ENCODE measurements around the gene ADAMTSL4. TPM values are rescaled to one million over a fixed set of nuclear protein-coding genes. Genes with fewer than 3 reads are reported as not detected.
A peak's percentile ranks its signal among the peaks of the same experiment; 100 is the strongest.

Gene ADAMTSL4
- polyA plus RNA-seq, 1 of the 3 experiments (the other 2 are of a cell fraction) = 3.4 TPM

GRCh38 chr1:150528196-150528595 is 21.0 kb upstream of the ADAMTSL4 start:
- Histone ChIP-seq H3K9me2 (no peaks in the 10 kb centered on the region), H3K27me3 (ENCODE audit: insufficient read depth) (no peaks in the 10 kb centered on the region), H3K4me1 (ENCODE audit: control insufficient read depth in 1 of 2, insufficient read depth in 2 of 2, low read depth in 1 of 2, low read length in 1 of 2) (peaks cover 4 to 5% of the 10 kb centered on the region in 2 experiments; a peak in 1 of 4 replicates), H3K79me2 (ENCODE audit: insufficient read depth) (no peaks in the 10 kb centered on the region), H4K20me1 (ENCODE audit: insufficient read depth) (no peaks in the 10 kb centered on the region), H3K9ac (peak overlapping the region; percentile 46; the same call in 1 of the 2 replicates), H3K27ac (ENCODE audit: low read depth in 2 of 2, low read length in 1 of 2) (peak overlapping the region in 1 of 2 experiments; percentile 65; a peak in 2 of 4 replicates), H3F3A (replicated peaks; ENCODE audit: insufficient read depth) (peaks cover 13% of the 10 kb centered on the region), H3K4me3 (ENCODE audit: low read depth in 2 of 2, low read length in 1 of 2) (no peak overlapping the region), H3K4me2 (no peak overlapping the region), H2AFZ (ENCODE audit: low read depth) (peak overlapping the region; percentile 68), H3K9me3 (no peaks in the 10 kb centered on the region), H3K36me3 (replicated peaks in 1 of 2; ENCODE audit: control insufficient read depth in 1 of 2, insufficient read depth in 2 of 2, low read length in 1 of 2) (no peaks in the 10 kb centered on the region)
- POLR2A ChIA-PET = no interaction called here
- CTCF ChIA-PET = interaction anchor here (1.6 to 2.8 kb wide), 3 partner anchors 10 to 33 kb away, joined by 4 to 12 read pairs (median 5); no protein-coding TSS in a partner anchor
- DNase-seq = no peak
- TF ChIP-seq GATA2 (CRISPR knock-in tag; IDR thresholded peaks at IDR 0.05) (no peak), EZH2phosphoT487 (IDR thresholded peaks at IDR 0.05; ENCODE audit: borderline replicate concordance, low read depth) (no peak), FOSL2 (IDR thresholded peaks at IDR 0.05; ENCODE audit: borderline replicate concordance, low read depth) (no peak), SIN3A (IDR thresholded peaks at IDR 0.05; ENCODE audit: borderline replicate concordance, low read depth, low read length) (no peak), RFX5 (IDR thresholded peaks at IDR 0.05; ENCODE audit: low read length) (no peak), CHD2 (IDR thresholded peaks at IDR 0.05; ENCODE audit: low read length, partially characterized antibody) (no peak)
- TF ChIP-seq, protein P1, sequence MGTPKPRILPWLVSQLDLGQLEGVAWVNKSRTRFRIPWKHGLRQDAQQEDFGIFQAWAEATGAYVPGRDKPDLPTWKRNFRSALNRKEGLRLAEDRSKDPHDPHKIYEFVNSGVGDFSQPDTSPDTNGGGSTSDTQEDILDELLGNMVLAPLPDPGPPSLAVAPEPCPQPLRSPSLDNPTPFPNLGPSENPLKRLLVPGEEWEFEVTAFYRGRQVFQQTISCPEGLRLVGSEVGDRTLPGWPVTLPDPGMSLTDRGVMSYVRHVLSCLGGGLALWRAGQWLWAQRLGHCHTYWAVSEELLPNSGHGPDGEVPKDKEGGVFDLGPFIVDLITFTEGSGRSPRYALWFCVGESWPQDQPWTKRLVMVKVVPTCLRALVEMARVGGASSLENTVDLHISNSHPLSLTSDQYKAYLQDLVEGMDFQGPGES (IDR thresholded peaks at IDR 0.05; ENCODE audit: low read depth, low read length) = no peak
- WGBS (ENCODE audit: low lambda C conversion rate) = 71% methylated on average over 1 of the region's 1 CpG

GRCh38 chr1:150529017-150529416 is 20.2 kb upstream of the ADAMTSL4 start:
- POLR2A ChIA-PET = interaction anchor here (0.6 kb wide), 1 partner anchor 14 kb away, joined by 3 read pairs; the partner anchor contains the start of gene FALEC

More at GRCh38 chr1:150529017-150529416, 20.2 kb upstream of the ADAMTSL4 start:
- Histone ChIP-seq H3K4me2 (no peak overlapping the region), H4K20me1 (ENCODE audit: insufficient read depth) (no peaks in the 10 kb centered on the region), H3K9me3 (no peaks in the 10 kb centered on the region), H3K27me3 (ENCODE audit: insufficient read depth) (no peaks in the 10 kb centered on the region), H3K36me3 (replicated peaks in 1 of 2; ENCODE audit: control insufficient read depth in 1 of 2, insufficient read depth in 2 of 2, low read length in 1 of 2) (no peaks in the 10 kb centered on the region), H3K9me2 (no peaks in the 10 kb centered on the region), H2AFZ (ENCODE audit: low read depth) (no peak overlapping the region), H3K27ac (ENCODE audit: low read depth in 2 of 2, low read length in 1 of 2) (no peak overlapping the region), H3F3A (replicated peaks; ENCODE audit: insufficient read depth) (peaks cover 13% of the 10 kb centered on the region), H3K9ac (no peak overlapping the region), H3K4me1 (ENCODE audit: control insufficient read depth in 1 of 2, insufficient read depth in 2 of 2, low read depth in 1 of 2, low read length in 1 of 2) (peaks cover 4 to 5% of the 10 kb centered on the region in 2 experiments; a peak in 1 of 4 replicates), H3K79me2 (ENCODE audit: insufficient read depth) (no peaks in the 10 kb centered on the region), H3K4me3 (ENCODE audit: low read depth in 2 of 2, low read length in 1 of 2) (no peak overlapping the region)
- CTCF ChIA-PET = interaction anchor here (1.5 to 2.8 kb wide), 4 partner anchors 9 to 274 kb away, joined by 4 to 12 read pairs (median 6); no protein-coding TSS in a partner anchor
- WGBS (ENCODE audit: low lambda C conversion rate) = 65% methylated on average over 4 of the region's 4 CpGs
- TF ChIP-seq EP300 (IDR thresholded peaks at IDR 0.05; ENCODE audit: borderline replicate concordance in 1 of 2, low read depth in 1 of 2, low read length in 1 of 2) = no peak
- TF ChIP-seq, protein P2, sequence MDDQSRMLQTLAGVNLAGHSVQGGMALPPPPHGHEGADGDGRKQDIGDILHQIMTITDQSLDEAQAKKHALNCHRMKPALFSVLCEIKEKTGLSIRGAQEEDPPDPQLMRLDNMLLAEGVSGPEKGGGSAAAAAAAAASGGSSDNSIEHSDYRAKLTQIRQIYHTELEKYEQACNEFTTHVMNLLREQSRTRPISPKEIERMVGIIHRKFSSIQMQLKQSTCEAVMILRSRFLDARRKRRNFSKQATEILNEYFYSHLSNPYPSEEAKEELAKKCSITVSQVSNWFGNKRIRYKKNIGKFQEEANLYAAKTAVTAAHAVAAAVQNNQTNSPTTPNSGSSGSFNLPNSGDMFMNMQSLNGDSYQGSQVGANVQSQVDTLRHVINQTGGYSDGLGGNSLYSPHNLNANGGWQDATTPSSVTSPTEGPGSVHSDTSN (IDR thresholded peaks at IDR 0.05) = no peak
- no peak for TF ChIP-seq GABPA (IDR thresholded peaks at IDR 0.05; ENCODE audit: low read depth)
- TF ChIP-seq NFIC (IDR thresholded peaks at IDR 0.05; ENCODE audit: borderline replicate concordance) = no peak
- TF ChIP-seq ELF1 (IDR thresholded peaks at IDR 0.05) = no peak
- TF ChIP-seq POLR2AphosphoS5 (IDR thresholded peaks at IDR 0.05; ENCODE audit: low read depth, low read length) = no peak
- no peak for TF ChIP-seq TCF12 (IDR thresholded peaks at IDR 0.05)
- TF ChIP-seq, protein P3, sequence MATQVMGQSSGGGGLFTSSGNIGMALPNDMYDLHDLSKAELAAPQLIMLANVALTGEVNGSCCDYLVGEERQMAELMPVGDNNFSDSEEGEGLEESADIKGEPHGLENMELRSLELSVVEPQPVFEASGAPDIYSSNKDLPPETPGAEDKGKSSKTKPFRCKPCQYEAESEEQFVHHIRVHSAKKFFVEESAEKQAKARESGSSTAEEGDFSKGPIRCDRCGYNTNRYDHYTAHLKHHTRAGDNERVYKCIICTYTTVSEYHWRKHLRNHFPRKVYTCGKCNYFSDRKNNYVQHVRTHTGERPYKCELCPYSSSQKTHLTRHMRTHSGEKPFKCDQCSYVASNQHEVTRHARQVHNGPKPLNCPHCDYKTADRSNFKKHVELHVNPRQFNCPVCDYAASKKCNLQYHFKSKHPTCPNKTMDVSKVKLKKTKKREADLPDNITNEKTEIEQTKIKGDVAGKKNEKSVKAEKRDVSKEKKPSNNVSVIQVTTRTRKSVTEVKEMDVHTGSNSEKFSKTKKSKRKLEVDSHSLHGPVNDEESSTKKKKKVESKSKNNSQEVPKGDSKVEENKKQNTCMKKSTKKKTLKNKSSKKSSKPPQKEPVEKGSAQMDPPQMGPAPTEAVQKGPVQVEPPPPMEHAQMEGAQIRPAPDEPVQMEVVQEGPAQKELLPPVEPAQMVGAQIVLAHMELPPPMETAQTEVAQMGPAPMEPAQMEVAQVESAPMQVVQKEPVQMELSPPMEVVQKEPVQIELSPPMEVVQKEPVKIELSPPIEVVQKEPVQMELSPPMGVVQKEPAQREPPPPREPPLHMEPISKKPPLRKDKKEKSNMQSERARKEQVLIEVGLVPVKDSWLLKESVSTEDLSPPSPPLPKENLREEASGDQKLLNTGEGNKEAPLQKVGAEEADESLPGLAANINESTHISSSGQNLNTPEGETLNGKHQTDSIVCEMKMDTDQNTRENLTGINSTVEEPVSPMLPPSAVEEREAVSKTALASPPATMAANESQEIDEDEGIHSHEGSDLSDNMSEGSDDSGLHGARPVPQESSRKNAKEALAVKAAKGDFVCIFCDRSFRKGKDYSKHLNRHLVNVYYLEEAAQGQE (IDR thresholded peaks at IDR 0.05; ENCODE audit: low read depth, low read length) = no peak
- no peak for TF ChIP-seq MEF2A (IDR thresholded peaks at IDR 0.05; ENCODE audit: borderline replicate concordance, low read depth)
- no peak for TF ChIP-seq TEAD4 (IDR thresholded peaks at IDR 0.05; ENCODE audit: borderline replicate concordance, insufficient read depth)
- no peak for DNase-seq

Data from SK-N-SH (cell line).